H54 (cell line): ENCODE data around the gene DHX57.
"Not testable (repeated sequence)": the region's sequence is repeated elsewhere in the genome, so short reads cannot be mapped to it uniquely, and the experiment has no call there.

Experiments
- DNase-seq: peaks from one replicate; pipeline ENCODE4 v3.0.0; 2011; ENCODE audit warnings: low spot score, mixed read lengths; ENCODE audit not compliant: insufficient read length
- FAIRE-seq: peaks from 3 replicates; lab custom pipeline; 2011; peaks lifted over from hg19 to GRCh38; lab: Jason Lieb, UNC
- POLR2A ChIP-seq: IDR thresholded peaks from 2 replicates; pipeline ENCODE4 v1.6.1; 2011; ENCODE audit warnings: low read depth, mild to moderate bottlenecking, low read length

The DHX57 gene

GRCh38 chr2:38771632-38772031 is 104.1 kb downstream of the DHX57 start:
- DNase-seq, result peak; percentile 53
- FAIRE-seq, result peak; percentile 75
- no peak for TF ChIP-seq POLR2A

GRCh38 chr2:38765551-38765950 is 110.2 kb downstream of the DHX57 start:
- TF ChIP-seq POLR2A, result no peak
- FAIRE-seq (no peak), DNase-seq (no peak)

- TF ChIP-seq POLR2A, result no peak
- DNase-seq, result no peak
- FAIRE-seq, result peak; percentile 20
These were observed 110.6 kb downstream of the DHX57 start for GRCh38 chr2:38765149-38765548.

GRCh38 chr2:38763728-38764127 is 112.0 kb downstream of the DHX57 start:
- no peak for TF ChIP-seq POLR2A
- no peak for FAIRE-seq
- DNase-seq, result no peak

- FAIRE-seq (no peak), DNase-seq (no peak)
- no peak for TF ChIP-seq POLR2A
These were observed 112.5 kb downstream of the DHX57 start for GRCh38 chr2:38763228-38763627.

- FAIRE-seq, DNase-seq: not testable (repeated sequence)
These were observed 119.8 kb downstream of the DHX57 start for GRCh38 chr2:38755891-38756290.

GRCh38 chr2:38754506-38754905 is 121.2 kb downstream of the DHX57 start:
- DNase-seq (no peak), FAIRE-seq (no peak)
- no peak for TF ChIP-seq POLR2A

- no peak for TF ChIP-seq POLR2A
- FAIRE-seq (no peak), DNase-seq (no peak)
These were observed 121.7 kb downstream of the DHX57 start for GRCh38 chr2:38754049-38754448.

GRCh38 chr2:38751596-38752410 is 123.9 kb downstream of the DHX57 start:
- DNase-seq, result no peak
- TF ChIP-seq POLR2A, result no peak
- FAIRE-seq, result no peak

GRCh38 chr2:38750891-38751595 is 124.7 kb downstream of the DHX57 start, which contains the start of gene SRSF7:
Gene SRSF7, minus strand, starts transcription at chr2:38751361. Its CDS starts 105 bp downstream, at chr2:38751256.
- DNase-seq, result peak; percentile 97

GRCh38 chr2:38750011-38750890 is 125.5 kb downstream of the DHX57 start:
- peak; percentile 26 for DNase-seq
- FAIRE-seq, result no peak
- TF ChIP-seq POLR2A, result peak; percentile 61

More at GRCh38 chr2:38750891-38751595, 124.7 kb downstream of the DHX57 start, which contains the start of gene SRSF7:
- peak; percentile 93 for FAIRE-seq
- TF ChIP-seq POLR2A, result peak; percentile 100

- DNase-seq (no peak), FAIRE-seq (no peak)
- TF ChIP-seq POLR2A, result no peak
These were observed 126.6 kb downstream of the DHX57 start for GRCh38 chr2:38748943-38749804.

GRCh38 chr2:38748391-38748790 is 127.3 kb downstream of the DHX57 start:
- no peak for TF ChIP-seq POLR2A
- no peak for DNase-seq
- FAIRE-seq, result no peak
